ENCODE data around the gene PRKG1.
"Not testable (repeated sequence)": the region's sequence is repeated elsewhere in the genome, so short reads cannot be mapped to it uniquely, and the experiment has no call there.

PRKG1 gene

DNA sequence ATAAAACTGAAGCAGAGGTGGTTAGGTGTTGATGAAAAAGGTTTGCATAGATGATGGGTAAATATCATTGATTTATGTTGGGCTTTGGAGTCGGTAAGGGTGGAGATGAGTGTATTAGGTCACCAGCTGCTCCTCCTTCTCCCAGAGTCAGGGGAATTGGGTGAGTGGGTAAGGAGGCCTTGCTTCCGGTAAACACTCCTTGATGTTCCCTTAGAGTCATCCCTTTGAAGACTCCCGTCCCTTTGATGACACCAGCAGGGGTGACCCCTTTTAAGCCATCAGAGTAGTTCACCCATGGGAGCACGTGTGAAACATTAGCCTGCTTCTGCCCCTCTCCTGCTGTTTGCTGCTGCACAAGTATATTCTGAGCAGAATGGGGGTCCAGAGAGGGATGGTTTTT lies 1147.6 kb downstream of the PRKG1 start:
- no peak for DNase-seq (ENCODE audit: low spot score)

- no peak for DNase-seq (ENCODE audit: low spot score)
These were observed 1152.0 kb downstream of the PRKG1 start for GRCh38 chr10:52226197-52226847.

- no peak for DNase-seq (ENCODE audit: low spot score)
These were observed 1154.3 kb downstream of the PRKG1 start for GRCh38 chr10:52228556-52228955.

- no peak for DNase-seq (ENCODE audit: low spot score)
These were observed 1155.1 kb downstream of the PRKG1 start for GRCh38 chr10:52229291-52229931.

GRCh38 chr10:52232561-52233350 lies 1158.5 kb downstream of the PRKG1 start:
- DNase-seq (ENCODE audit: low spot score) = no peak

DNA sequence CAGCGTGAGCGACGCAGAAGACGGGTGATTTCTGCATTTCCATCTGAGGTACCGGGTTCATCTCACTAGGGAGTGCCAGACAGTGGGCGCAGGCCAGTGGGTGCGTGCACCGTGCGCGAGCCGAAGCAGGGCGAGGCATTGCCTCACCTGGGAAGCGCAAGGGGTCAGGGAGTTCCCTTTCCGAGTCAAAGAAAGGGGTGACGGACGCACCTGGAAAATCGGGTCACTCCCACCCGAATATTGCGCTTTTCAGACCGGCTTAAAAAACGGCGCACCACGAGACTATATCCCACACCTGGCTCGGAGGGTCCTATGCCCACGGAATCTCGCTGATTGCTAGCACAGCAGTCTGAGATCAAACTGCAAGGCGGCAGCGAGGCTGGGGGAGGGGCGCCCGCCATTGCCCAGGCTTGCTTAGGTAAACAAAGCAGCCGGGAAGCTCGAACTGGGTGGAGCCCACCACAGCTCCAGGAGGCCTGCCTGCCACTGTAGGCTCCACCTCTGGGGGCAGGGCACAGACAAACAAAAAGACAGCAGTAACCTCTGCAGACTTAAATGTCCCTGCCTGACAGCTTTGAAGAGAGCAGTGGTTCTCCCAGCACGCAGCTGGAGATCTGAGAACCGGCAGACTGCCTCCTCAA lies 1159.2 kb downstream of the PRKG1 start:
- not testable (repeated sequence) for DNase-seq (ENCODE audit: low spot score)

DNA sequence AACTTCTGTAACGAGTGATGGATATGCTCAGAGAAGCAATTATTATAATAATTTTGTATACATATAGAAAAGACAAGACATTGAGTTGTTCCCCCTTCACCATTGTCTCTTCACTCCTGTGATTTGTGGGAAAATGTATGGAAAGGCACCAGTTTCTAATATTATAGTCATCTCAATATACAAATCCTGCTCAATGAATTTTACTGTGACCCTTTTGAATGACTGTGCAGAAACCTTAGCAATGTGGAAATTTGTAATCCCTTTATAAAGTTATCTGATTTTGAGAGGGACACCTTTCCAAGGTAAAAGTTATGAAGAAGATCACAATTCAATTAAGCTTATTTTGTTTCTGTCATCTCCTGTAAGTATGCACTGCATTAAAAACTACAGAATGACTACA lies 1165.5 kb downstream of the PRKG1 start:
- DNase-seq (ENCODE audit: low spot score) = no peak

DNA sequence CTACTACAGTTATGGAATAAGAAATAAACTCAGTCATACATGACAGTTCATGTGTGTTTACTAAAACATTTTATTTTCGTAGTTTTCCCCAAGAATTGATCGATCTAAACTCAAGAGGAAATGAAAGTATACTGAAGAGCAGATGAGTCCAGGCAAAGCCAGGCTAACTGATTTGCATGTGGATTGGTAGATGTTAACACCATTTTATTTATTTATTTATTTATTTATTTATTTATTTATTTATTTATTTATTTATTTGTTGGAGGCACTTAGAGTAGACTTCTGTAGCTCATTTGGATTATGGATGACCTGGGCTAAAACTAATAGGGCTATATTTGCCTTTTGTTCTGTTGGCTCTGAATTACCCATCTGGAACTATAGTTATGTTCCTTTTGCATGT lies 1171.3 kb downstream of the PRKG1 start:
- no peak for DNase-seq (ENCODE audit: low spot score)

- not testable (repeated sequence) for DNase-seq (ENCODE audit: low spot score)
These were observed 1173.6 kb downstream of the PRKG1 start for GRCh38 chr10:52247929-52248328.

- no peak for DNase-seq (ENCODE audit: low spot score)
These were observed 1174.5 kb downstream of the PRKG1 start for GRCh38 chr10:52248697-52249306.

GRCh38 chr10:52249850-52250395 lies 1175.6 kb downstream of the PRKG1 start:
- DNase-seq (ENCODE audit: low spot score) = no peak

DNA sequence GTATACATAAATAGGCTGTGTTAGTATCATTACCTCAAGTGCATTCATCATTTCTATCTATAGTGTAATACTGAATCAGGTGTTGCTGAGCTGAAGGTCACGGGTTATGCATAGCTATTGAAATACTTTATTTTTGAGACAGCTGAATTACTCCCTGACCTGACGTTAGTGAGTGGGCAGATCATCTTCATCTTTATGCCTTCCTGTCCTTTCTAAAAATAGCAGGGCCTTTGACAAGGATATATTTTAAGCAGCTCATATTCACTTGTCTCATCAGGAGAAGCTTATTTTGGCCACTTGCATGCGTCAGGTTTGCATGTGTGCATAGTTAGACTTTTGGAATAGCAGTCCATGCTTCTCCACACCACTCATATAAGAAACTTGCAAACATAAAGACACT lies 1176.2 kb downstream of the PRKG1 start:
- DNase-seq (ENCODE audit: low spot score) = no peak

DNA sequence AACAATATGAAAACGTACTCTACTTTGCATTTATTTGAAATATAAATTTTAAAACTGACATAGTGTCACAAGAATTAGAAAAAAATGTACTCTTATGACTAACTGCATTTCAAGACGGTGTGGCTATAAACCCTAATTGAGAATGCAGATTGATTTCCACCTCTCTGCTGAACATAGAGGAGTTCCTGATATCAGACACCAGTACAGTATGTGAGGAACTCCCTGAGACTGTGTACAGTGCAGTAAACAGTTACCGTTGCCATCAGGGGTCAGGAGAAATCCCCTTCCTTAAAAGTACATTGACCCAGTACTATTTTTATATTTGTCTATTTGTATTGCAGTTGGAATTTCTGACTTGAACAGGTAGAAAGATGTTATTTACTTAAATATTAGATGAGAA lies 1178.0 kb downstream of the PRKG1 start:
- DNase-seq (ENCODE audit: low spot score) = no peak

DNA sequence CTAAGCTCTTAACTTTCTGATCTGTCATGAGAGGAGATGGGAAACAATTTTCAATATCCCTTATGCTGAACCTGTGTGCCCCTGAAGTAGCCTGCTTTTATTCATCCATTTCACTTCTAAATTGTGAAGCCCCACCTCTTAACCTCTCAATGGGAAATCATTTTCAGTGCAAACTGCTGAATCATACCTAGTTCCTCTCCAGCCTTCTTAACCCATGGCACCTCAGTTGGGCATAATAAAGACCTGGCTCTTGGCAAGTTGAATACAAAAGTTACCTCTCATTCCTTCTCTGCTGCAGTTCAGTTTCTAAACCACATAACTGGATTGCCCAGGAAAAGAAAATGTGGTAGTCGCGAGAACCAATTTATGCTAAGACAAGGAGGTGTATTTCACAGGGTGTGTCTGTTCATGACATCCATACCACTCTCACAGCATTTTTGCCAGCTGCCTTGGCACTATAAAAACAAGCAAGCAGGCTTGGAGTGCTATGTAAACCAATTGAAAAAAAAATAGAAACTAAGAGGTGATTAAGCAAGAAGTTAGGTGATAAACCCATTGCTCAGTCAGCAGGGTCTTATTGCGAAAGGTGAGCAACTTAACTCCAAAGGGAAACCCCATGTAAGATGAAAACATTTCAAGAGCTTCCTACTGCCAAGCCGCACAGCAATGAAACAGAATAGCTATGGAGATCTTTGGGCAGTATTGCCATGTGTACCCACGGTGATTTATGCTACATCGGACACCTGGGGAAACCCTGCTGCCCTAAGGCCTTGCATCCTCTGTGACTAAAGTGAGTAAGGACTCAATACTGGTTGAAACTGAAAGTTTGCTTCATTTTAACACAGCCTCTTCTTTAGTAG lies 1182.8 kb downstream of the PRKG1 start:
- no peak for DNase-seq (ENCODE audit: low spot score)

DNA sequence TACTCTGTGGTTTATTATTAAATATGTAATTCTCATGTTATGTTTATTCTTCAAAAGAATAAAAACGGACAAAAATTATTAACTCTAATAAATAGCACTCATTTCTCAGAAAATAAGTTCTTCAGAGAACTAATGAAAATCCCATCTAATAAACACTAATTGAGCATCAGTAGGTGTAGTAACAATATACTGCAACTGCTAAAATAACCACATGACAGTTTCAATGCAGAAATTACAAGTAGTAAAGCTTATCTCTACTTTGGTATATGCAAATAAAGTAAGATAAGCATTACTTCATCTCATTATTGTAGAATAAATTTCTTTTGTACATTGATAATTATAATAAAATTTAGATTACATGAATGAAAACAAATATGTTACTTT lies 1183.4 kb downstream of the PRKG1 start:
- no peak for DNase-seq (ENCODE audit: low spot score)

DNA sequence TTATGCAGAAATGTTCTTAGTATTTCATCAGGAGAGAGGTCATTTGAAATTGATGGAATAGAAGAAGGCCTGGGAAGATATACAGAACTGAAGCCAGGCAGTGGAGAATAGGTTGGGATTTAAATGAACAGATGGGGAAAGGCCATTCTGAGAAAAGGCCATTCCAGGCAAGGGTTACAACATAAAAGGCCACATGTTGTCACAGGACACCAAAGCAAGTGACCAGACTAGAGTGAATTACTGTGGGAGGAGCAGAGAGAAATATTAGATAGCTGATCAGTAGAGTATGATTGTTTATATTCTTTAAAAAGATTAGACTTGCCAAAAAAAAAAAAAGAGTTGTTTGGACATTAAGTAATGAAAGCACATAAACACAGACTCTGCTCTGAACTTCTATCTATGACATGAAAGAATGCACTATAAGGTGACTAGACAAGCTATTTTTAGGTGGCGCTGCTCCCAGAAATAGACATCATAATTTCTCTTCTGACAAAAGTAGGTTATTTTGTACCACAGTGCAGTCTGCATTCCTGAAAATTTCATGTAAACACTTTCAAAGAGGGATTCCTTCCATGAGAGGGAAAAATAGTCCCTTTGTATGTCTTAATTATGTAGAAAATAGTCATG lies 1184.6 kb downstream of the PRKG1 start:
- DNase-seq (ENCODE audit: low spot score) = no peak

DNA sequence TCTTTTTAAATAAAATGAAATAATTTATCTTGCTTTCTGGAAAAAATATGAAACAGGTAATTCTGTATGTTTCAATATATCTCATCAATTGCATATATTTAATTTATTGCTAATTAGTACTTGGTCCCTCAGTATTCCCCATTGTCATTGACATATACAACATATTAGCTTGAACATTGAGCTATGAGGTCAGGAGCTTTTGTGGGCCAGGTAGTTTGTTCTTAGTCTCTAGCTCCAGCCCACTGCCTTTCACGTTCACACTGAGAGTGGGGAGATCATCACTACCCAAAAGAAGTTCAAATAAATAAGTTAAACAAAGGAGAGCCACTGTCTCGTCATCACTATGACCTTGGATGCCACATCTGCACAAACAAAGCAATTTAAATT lies 1185.1 kb downstream of the PRKG1 start:
- DNase-seq (ENCODE audit: low spot score) = no peak

DNA sequence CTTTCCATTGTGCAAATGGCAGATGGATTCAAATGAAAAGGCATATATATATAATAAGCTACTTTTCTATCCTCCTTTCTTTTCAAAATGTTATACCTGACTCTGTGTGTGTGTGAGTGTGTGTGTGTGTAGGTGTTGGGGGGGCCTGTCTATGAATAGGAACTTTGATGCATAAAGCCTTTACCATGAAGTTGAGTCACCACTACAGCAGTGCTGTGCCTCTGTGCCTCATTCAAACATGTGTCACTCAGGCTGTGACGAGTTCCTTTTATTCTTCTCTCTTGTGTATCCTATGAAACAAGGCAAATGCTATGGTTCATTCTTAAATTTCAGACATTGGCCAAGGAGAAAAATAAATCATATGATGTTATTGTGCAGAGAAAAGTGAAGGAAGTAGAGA lies 1187.1 kb downstream of the PRKG1 start:
- no peak for DNase-seq (ENCODE audit: low spot score)

DNA sequence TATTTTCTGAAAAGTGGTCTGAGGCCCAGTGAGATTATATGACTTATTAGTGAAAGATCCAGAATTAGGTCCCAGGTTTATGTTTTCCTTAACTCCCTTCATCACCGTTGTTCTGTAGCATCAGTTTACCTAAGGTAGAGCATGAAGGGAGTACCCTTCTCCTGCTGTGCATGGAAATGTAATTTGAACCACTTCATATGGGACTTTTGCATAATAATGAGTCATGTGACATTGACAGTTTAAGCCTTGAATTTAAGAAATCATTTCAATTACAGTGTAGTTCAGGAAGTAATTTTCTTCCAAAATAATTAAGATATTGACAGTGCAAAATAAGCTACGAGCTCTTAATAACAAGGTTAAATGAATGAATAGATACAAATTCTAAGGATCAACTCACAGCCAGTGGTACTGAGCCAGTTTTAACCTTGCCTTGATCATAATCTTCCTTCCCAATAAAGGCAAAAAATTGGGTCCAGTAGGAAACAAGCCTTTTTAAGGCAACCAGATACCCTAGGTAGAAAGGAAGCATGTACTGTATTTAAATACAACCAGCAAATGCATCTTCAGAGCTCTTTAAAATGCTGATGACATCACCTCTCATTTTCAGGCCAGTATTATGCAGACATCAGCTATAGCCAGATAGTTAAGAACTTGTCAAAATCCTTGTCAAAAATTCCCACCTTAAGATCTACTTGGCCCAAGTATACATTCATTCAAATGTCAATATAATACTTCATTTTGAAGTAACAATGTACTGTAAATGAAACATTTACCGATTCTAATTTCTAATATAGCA lies 1191.0 kb downstream of the PRKG1 start:
- no peak for DNase-seq (ENCODE audit: low spot score)

GRCh38 chr10:52266858-52267257 lies 1192.6 kb downstream of the PRKG1 start:
- DNase-seq (ENCODE audit: low spot score) = no peak
